Right lobe of liver (tissue), 4 donors: ENCODE measurements around the gene PRC1.

Source experiments
- POLR2A ChIP-seq: fragments of 450-650 bp; IDR thresholded peaks from one replicate; pipeline ENCODE4 v1.6.1; 2017; ENCODE audit warnings: antibody characterized with exemption, mild to moderate bottlenecking
- TF ChIP-seq, protein P1 (sequence below), 4 donors: fragments of 200-600 bp in 3 of 4; fragments of 450-650 bp in 1 of 4; IDR thresholded peaks; one replicate each; pipeline versions ENCODE4 v1.5.1 to v1.8.0; 2016 to 2022; ENCODE audit warnings: antibody characterized with exemption in 4 of 4, mild to moderate bottlenecking in 2 of 4
- donor health status: DM: no; HTN: no; CAD: no.
- donor health status: DM: no; HTN: no; CAD: no.
- donor health status: DM: no; HTN: yes; CAD: no.

DNA sequence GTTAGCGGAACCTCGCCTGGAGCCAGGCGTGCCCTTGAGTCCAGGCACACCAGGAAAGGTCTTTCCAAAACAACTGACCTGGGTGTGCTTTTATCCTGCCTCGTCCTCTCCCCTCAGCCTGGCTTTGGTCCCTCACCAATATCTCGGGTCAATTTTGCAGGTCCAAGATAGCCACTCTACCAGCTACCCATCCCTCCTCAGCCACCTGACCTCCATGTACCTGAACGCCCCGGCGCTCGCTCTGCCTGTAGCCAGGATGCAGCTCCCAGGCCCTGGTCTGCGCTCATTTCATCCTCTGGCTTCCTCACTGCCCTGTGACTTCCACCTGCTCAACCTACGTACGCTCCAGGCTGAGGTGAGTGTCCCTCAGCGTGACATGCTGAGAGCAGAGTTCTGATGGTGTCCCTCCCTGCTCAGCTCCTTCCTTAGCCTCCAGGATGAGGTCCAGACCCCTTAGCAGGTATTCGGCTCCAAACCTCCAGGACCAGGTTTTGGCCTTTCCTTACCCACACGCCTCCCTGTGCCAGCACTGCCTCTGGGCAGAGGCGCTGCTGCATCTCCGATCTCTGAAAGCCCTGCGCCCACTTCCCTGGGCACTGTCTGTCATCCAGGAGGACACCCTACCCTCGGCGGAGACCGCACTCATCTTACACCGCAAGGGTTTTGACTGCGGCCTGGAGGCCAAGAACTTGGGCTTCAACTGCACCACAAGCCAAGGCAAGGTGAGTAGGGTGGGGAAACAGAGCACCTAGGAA is 76.1 kb downstream of the PRC1 start:
- TF ChIP-seq, protein P1, sequence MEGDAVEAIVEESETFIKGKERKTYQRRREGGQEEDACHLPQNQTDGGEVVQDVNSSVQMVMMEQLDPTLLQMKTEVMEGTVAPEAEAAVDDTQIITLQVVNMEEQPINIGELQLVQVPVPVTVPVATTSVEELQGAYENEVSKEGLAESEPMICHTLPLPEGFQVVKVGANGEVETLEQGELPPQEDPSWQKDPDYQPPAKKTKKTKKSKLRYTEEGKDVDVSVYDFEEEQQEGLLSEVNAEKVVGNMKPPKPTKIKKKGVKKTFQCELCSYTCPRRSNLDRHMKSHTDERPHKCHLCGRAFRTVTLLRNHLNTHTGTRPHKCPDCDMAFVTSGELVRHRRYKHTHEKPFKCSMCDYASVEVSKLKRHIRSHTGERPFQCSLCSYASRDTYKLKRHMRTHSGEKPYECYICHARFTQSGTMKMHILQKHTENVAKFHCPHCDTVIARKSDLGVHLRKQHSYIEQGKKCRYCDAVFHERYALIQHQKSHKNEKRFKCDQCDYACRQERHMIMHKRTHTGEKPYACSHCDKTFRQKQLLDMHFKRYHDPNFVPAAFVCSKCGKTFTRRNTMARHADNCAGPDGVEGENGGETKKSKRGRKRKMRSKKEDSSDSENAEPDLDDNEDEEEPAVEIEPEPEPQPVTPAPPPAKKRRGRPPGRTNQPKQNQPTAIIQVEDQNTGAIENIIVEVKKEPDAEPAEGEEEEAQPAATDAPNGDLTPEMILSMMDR (IDR thresholded peaks at IDR 0.05), result no peak
- no peak for TF ChIP-seq POLR2A
